ENCODE data around the gene SLC16A5.
A peak's percentile ranks its signal among the peaks of the same experiment; 100 is the strongest.
"Not testable (repeated sequence)": the region's sequence is repeated elsewhere in the genome, so short reads cannot be mapped to it uniquely, and the experiment has no call there.

Gene SLC16A5

DNA sequence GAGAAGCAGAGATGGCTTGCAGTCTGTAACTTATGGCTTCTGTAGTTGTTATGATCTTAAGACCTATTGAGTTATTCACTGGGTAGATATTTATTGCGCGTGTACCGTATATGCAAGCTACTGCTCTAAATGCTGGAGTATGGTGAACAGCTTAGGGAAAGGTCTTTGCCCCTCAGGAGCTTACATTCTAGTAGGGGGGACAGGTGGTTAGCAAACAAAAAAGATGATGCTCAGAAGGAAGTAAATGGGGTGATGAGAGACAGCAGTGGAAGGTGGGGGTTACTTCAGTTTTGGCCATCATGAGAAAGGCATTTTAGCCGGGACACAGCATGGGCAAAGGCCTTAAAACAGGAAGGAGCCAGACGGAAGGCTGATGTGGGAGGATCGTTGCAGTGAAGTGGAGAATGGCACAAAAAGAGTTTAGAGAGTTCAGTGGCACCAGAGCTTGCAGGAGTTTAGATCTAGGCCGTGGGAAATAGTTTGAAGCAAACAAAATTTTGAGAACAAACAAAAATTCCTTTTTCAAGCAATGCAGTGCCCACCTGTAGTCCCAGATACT, 24.1 kb downstream of the SLC16A5 start:
- DNase-seq, result no peak

DNA sequence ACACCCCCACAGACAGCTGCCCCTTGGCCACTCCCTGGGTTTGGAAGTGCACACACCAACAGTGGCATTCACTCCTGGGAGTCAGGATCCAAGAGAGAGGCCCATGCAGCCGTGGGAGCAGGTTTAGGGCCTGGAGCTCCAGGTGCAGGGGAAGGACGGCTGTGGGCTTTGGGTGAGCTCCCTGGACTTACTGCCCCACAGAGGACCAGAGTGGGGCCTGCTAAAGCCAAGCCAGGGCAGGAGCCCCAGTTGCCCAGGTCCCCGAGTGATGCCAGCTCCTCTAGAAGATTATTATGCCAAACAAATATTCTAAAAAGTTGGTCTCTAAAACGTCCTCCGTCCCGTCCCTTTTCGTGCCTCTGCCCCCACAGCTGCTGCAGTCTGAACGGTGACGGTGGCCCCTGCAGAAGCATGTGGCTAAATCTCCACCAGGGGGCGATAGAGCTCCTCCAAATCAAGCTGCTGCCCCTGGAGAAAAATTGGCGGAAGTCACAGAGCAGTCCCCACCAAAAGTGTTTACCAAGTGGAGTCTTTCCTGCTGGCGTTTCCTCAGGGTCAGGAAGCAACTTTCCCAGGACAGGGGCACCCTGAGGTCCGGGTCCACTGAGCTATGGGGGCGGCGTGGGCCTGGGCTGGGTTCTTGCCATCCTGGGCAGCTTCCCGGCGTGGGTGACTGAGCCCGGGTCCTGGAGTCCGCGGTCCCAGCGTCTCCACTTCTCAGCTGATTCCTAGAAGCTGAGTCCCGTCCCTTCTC, 26.2 kb downstream of the SLC16A5 start:
- DNase-seq, result peak; percentile 57

DNA sequence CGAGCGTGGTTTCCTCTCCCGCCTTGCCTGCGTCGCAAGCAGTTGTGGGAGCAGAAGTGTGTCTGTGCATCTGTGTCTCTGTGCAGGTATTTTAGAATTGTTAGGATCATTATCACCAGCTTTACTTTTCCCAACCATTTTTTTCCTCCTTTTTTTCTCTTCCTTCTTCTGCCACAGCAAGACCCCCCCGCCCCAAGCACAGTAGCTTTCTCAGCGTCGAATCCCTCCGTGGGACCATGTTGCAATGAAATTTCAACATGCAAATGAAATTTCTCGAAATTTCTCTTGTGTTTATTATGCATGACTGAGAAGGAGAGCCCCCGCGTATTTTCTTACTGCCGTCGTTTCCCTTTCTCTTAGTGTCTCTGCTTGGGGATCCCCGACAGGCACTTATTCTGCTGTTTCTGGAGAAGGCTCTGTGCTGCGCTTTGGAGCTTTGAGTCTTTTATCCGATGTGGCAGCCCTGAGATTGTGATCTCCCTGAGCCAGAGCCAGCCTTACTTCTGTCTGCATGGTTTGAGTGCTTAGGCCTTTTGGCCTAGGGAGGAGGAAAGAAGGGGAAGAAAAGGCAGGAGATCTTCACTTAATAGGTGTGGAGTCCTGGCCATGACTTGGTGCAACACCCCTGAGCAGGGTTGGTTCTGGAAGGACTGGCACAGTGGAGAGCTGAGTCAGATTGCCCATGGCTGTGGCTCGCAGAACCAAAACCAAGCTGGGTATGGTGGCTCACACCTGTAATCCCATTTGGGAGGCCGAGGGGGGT, 27.0 kb downstream of the SLC16A5 start:
- no peak for DNase-seq

DNA sequence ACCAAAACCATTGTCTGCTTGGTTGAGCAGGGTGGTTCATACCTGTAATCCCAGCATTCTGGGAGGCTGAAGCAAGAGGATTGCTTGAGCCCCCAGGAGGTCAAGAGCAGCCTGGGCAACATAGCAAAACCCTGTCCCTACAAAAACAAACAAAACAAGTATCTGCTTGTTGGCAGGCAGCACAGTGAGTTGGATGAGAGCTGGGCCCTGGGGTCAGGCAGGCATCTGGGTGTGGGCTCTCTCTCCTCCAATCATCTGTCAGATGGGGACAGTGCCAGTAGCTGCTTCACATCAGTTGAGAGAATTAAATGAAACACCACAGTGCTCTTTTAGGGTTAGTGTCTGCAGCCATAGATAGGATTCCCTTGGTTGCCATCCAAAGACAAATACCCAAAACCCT, 27.8 kb downstream of the SLC16A5 start:
- no peak for DNase-seq

DNA sequence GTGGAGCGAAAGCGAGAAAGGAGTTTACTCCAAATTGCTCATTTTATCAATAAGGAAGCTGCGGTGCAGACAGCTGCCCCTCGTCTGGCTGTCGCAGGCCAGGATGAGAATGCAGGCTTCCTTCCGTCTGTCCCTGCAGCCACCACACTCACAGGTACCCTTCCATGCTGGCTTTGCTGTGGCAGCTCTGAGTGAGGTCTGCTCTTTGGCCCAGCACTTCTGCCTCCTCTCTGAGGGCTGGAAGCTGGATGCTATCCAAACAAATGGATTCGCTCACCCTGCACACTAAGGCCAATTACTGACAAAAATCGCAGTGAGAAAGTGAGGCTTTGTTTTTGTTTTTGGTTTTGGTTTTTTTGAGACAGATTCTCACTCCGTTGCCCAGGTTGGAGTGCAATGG, 29.0 kb downstream of the SLC16A5 start:
- no peak for DNase-seq

DNA sequence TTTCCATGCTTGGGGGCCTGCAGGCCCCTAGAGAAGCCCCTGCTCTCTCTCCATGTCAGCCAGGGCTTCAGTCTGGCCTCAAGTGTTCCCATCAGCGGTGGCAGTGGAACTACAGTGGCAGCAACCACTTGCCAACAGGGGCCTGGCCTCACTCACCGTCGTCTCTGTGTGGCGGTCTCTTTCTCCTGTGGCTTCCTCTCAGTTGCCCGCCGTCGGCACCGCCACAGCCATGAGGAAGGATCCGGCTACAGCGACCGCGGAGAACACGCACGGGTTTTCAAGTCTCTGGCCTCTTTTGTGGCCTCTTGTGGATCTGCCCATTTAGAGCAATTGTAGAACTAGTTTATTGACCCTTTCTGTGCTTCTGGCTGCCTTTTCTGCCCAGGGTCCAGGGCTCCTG, 30.6 kb downstream of the SLC16A5 start:
- DNase-seq, result no peak

DNA sequence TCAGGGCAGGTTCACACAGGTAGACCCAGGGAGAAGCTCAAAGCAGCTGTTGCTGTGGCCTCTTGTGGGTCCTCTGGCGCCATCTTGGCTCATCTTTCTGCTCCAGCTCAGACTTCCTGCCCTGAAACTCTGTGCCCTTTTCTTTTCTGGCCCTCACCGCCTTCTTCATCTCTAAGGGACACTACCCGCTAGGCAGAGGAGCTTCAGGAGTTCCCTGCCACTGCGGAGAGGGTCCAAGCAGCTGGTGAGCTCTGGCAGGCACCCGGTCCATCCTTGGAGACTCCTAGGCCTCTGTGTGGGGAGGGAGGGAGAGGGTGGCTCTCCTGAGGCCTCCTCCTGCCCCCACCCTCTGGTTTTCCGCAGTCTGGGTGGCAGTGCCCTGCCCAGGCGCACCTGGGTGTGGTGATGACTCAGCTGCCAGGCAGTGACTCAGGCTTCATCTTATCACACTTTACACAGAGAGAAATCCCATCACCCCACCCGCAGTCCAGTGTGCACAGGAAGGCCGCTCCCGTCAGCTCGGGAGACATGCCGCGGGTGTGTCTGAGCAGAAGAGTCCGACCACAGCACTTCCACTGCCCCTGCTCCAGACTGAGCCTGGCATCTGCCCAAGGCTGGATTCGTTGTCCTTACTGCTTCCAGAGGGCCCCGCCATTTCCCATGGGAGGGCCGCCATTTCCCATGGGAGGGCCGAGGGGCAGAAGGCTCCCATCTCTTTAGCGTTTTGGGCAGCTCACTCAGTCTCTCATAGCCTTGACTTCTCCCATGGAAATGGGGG, 36.5 kb downstream of the SLC16A5 start:
- DNase-seq, result peak; percentile 84

DNA sequence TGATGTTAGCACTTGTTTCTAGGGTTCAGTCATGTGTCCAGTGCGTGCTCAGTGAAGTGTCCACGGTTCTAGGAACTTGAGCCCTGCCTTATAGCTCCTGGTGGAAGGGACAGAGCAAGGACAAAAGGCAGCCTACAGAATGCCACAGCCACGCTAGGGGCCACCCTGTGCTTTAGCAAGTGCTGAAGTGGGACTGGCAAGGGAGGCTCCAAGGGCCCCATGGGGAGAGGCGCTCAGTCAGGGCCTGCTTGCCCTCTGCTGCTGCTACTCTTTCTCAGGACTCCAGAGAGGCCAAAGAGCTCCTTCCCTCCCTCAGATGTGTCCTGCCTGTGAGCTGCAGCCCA, 37.0 kb downstream of the SLC16A5 start:
- no peak for DNase-seq

DNA sequence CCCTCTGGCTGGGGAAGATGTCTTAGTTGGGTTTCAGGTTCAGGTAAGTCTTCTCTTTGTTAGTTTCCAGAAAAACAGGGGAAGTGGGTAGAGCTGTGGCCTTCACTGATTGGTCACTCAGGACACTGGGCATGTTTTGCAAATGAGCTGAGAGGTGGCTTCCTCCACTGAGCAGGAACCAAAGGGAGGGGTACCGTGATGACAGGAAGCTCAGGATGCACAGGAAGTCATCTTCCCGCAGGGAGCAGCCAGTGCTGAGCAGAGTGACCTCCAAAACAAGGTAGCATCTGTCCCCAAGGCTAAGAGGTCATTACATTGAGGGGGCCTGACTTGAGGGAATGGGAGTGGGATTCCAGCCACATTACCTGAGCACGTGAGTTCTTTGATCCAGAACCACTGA, 38.2 kb downstream of the SLC16A5 start:
- DNase-seq, result no peak

DNA sequence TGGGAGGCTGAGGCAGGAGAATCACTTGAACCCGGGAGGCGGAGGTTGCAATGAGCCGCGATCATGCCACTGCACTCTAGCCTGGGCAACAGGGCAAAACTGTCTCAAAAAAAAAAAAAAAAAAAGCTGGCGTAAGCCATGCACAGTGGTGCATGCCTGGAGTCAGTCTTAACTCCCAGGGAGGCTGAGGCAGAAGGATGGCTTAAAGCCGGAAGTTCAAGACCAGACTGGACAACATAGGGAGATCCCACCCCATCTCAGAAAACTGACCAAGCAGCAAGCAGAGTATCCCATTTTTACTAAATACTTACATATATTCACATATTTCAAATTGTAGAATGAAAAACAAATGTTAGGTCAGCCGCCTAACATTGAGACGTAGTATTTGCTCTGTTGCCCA, 39.2 kb downstream of the SLC16A5 start:
- no peak for DNase-seq

DNA sequence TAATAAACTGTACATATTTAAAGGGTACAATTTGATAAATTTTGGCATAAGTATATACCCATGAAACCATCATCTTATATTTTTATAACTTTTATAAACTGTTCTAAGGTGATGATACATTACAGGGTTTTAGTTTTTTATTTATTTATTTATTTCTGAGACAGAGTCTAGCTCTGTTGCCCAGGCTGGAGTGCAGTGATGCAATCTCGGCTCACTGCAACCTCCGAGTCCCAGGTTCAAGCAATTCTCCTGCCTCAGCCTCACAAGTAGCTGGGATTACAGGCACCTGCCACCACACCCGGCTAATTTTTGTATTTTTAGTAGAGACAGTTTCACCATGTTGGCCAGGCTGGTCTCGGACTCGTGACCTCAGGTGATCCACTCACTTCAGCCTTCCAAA, 40.2 kb downstream of the SLC16A5 start:
- DNase-seq, result not testable (repeated sequence)

DNA sequence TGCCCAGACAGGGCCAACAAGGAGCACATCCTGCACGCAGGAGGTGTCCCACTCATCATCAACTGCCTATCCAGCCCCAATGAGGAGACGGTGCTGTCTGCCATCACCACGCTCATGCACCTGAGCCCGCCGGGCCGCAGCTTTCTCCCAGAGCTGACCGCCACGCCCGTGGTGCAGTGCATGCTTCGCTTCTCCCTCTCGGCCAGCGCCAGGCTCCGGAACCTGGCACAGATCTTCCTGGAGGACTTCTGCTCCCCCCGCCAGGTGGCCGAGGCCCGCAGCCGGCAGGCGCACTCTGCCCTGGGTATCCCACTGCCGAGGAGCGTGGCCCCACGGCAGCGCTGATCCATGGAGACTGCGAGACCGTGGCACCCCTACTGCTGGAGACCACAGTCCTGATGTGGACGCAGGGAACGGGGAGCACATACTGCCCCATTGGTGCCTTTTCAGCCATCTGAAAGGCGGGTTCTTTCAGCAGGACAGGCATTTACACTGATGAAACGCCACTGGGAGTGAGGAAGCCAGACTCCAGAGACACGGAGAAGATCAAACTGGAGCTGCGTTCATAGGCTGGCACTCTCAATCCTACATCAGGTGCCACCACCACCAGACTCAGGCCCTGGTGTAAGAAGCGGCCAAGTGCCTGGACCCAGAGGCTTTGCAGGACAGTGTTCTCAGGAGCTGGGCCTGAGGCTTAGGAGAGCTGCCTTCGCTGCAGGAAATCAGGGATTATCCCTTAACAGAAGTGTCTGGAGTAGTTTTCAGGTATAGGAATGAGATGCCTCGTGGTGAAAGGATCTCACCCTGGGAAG, 41.1 kb downstream of the SLC16A5 start:
- no peak for DNase-seq

DNA sequence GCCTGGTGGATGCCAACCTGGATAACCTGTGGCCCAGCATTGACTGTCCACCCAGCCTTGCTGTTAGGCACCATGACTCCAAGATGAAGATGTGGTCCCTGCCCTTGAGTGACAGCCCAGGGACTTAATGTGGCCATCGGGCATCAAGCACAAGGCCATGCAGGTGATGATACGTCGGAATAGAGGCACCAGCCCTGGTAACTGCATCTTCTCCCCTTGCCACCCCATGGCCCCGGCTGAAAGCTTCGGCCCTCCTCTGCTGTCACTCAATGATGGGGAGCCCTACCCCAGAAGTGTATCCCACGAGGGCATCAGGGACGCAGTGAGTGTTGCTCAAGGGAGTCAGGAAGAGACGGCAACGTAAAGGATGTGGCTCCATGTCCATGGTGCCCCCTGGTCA, 41.8 kb downstream of the SLC16A5 start:
- no peak for DNase-seq

DNA sequence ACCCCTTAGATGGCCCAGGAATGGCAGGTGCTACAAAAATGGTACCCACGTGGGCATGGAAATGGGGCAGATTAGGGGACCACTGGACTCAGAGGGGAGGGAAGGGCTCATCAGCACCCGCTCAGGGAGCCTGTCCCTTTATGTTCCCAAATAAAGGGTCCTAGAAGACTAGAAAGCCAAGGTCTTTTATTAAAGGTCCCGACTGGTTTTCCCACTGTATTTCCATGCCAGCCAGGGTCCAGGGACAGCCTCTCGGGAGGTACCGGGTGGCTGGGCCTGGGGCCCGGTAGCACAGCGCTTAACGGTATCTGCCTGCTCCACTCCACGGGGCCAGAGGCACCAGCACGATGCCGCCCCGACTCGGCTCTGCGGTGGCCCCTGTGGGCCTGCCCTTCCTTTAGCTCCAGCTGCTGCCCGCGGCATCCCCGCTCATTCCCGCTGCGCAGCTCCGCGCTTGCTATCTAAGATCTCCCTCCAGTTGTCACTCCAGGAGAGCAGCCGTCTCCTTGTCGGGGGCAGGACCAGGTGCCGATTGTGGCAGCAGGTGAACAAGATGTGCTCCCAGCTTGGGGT, 42.4 kb downstream of the SLC16A5 start:
- no peak for DNase-seq

DNA sequence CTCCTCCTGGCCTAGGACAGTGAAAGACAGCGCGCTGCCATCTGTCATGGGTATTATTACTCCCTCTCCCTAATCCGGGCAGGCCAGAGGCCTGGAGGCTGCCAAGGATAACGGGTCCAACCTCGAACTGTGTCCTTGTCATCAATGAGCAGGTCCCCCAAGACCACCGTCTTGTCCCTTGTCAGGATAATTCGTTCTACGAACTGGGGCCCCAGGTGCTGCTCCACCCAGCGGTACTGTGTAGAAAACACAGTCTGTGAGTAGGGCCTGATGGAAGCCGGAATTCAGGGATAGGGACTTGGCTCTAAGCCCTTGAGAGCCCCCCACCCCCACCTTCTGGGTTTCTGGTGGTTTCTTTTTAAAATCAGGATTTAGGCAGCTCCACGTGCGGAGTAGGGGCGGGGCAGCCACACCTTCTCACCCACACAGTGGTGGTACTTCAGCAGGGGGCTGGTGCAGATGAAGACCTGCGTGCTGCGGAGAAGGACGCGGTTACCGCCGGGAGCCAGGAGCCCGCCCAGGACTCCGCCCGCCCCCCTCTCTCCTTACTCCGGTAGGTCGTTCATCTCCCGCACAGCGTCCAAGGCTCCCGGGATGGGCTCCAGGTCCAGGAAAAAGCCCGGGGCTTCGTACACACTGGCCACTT, 43.0 kb downstream of the SLC16A5 start:
- DNase-seq, result peak; percentile 41

DNA sequence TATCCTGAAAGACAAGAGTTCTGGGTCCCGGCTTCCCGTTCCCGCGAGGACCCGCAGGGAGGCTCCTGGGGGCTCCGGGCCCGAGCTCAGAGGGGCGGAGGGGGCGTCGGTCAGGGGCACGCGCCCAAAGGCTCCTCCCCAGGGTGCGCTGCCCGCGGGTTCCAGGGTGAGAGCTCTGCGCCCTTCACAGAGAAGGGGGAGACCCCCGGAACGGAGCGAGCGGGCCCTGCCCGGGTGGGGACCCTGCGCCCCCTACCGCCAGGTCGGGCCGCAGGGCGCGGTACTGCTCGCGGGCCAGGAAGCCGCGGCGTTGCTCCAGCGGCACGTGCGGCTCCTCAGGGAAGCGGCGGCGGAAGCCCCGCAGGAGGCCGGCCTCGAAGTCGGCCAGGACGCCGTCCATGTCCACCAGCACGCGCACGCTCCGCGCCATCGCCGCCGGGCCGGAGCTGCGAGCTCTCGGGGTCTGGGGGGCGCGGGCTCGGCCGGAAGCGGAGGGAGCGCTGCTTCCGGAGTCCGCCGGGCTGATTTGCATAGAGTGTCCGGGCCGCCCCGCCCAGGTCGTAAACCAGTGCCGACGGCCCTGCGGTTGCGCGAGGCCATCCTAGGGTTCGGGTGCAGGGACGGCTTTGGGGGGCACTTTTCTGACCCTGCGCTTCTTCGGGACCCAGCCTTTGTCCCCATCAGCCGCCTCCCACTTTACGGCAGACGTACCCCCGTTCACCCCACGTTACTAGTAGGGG, 43.7 kb downstream of the SLC16A5 start, which contains the start of gene NT5C:
Gene NT5C, minus strand, starts transcription at position 465 of the 740 bp plus-strand sequence. Its CDS starts 35 bp downstream, at position 430.
- DNase-seq, result peak; percentile 73

DNA sequence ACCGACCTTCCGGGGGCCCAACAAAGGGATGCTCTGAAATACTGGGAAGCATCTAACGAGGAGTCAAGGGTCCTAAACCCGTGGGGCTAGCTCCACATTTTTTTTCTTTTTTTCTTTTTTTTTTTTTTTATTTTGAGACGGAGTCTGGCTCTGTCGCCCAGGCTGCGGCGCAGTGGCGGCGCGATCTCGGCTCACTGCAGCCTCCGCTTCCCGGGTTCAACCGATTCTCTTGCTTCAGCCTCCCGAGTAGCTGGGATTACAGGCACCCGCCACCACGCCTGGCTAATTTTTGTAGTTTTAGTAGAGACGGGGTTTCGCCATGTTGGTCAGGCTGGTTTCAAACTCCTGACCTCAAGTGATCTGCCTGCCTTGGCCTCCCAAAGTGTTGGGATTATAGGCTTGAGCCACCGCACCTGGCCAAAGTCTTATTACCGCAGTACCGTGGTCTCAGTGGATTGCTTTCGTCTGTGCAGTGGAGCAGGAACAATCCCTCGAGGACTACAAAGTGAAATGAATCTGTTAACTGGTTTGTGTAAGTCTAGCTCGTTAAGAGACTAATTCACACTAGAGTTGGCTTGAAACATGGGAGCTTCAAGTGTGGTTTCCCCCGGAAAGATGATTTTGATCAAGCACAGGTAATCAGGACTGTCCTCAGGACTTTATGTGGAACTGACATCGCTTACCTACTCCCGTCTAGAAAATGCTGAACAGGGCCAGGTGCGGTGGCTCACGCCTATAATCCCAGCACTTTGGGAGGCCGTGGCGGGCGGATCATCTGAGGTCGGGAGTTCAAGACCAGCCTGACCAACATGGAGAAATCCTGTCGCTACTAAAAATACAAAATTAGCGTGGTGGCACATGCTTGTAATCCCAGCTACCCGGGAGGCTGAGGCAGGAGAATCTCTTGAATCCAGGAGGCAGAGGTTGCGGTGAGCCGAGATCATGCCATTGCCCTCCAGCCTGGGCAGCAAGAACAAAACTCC, 44.6 kb downstream of the SLC16A5 start:
- not testable (repeated sequence) for DNase-seq

DNA sequence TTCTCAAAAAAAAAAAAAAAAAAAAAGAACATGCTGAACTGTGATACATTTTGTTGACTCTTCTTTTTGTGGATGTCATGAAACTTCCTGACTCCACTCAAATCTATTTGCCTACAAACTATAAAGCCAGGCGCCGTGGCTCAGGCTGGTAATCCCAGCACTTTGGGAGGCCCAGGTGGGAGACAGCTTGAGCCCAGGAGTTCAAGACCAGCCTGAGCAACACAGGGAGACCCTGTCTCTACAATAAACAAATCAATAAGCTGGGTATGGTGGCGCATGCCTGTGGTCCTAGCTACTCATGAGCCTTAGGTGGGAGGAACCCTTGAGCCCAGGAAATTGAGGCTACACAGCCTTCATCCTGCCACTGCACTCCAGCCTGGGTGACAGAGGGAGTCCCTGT, 45.2 kb downstream of the SLC16A5 start:
- no peak for DNase-seq

DNA sequence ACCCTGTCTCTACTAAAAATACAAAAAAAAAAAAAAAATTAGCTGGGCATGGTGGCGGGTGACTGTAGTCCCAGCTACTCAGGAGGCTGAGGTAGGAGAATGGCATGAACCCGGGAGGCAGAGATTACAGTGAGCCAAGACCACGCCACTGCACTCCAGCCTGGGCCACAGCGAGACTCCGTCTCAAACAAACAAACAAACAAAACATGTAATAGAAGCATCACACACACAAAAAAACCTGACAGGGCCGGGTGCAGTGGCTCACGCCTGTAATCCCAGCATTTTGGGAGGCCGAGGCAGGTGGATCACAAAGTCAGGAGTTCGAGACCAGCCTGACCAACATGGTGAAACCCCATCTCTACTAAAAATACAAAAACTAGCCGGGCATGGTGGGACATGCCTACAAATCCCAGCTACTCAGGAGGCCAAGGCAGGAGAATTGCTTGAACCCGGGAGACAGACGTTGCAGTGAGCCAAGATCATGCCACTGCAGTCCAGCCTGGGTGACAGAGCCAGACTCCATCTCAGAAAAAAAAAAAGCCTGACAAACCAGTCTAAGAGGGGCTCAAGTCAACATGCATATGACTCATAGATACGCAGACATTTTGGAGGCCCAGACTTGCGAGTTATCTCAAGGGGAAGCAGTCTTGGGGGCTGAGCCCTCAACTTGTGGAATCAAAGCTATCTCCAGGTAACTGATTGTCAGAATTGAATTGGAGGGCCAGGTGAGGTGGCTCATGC, 46.0 kb downstream of the SLC16A5 start:
- DNase-seq, result not testable (repeated sequence)

Measured in NCI-H510A (cell line).